OCI-LY7 (cell line): ENCODE data around the gene TMEM253.

Experiments used
- EZH2phosphoT487 ChIP-seq: fragments of 200-600 bp; sonication (generic); IDR thresholded peaks from 2 replicates; pipeline ENCODE4 v1.6.1; 2018; ENCODE audit warnings: low read depth, borderline replicate concordance, mild to moderate bottlenecking, mixed run types, antibody characterized with exemption, low read length, moderate library complexity, mixed read lengths
- TF ChIP-seq, protein P1 (sequence below): fragments of 200-600 bp; sonication (generic); conservative IDR thresholded peaks from 2 replicates; pipeline ENCODE4 v1.5.1; 2014; ENCODE audit warnings: mild to moderate bottlenecking, antibody characterized with exemption, low read length, moderate library complexity, mixed read lengths

- TF ChIP-seq, protein P1, sequence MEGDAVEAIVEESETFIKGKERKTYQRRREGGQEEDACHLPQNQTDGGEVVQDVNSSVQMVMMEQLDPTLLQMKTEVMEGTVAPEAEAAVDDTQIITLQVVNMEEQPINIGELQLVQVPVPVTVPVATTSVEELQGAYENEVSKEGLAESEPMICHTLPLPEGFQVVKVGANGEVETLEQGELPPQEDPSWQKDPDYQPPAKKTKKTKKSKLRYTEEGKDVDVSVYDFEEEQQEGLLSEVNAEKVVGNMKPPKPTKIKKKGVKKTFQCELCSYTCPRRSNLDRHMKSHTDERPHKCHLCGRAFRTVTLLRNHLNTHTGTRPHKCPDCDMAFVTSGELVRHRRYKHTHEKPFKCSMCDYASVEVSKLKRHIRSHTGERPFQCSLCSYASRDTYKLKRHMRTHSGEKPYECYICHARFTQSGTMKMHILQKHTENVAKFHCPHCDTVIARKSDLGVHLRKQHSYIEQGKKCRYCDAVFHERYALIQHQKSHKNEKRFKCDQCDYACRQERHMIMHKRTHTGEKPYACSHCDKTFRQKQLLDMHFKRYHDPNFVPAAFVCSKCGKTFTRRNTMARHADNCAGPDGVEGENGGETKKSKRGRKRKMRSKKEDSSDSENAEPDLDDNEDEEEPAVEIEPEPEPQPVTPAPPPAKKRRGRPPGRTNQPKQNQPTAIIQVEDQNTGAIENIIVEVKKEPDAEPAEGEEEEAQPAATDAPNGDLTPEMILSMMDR, result 0 out of 2 replicates have a peak, but pooled peaks have one; percentile 26
- no peak for TF ChIP-seq EZH2phosphoT487
These were observed 2.6 kb upstream of the TMEM253 start, which contains the start of gene ZNF219 for GRCh38 chr14:21098076-21098891.
